ENCODE results near the gene TMPRSS11A. TPM values are rescaled to one million over a fixed set of nuclear protein-coding genes. Genes with fewer than 3 reads are reported as not detected.

The TMPRSS11A gene
- total and polyA plus RNA-seq, 2 of the 8 experiments (the other 6 are each of a cell fraction or from before 2014, with no cell fraction given): not detected

- no peak overlapping the region for H2AK5ac ChIP-seq (ENCODE audit: low read depth, low read length)
- H3K27ac ChIP-seq (ENCODE audit: low read depth, low read length): no peak overlapping the region
- no peak overlapping the region for H2BK12ac ChIP-seq (ENCODE audit: low read depth, low read length)
- no peak overlapping the region for H2BK20ac ChIP-seq (ENCODE audit: low read length)
- H3K14ac ChIP-seq (ENCODE audit: insufficient read length): no peak overlapping the region
- no peaks in the 10 kb centered on the region for H3K36me3 ChIP-seq (ENCODE audit: control insufficient read depth in 2 of 4, insufficient read depth in 4 of 4, low read length in 3 of 4)
- H3K18ac ChIP-seq (ENCODE audit: extremely low read depth, low read length): no peak overlapping the region
- H3K4ac ChIP-seq (replicated peaks; ENCODE audit: insufficient read length, low read depth, low read length): no peak overlapping the region
- no peaks in the 10 kb centered on the region for H3K4me1 ChIP-seq (replicated peaks in 1 of 4; ENCODE audit: control insufficient read depth in 3 of 4, insufficient read depth in 4 of 4, low read length in 3 of 4)
- no peak for FAIRE-seq
- no peak overlapping the region for H2BK15ac ChIP-seq (ENCODE audit: low read length)
- H3K27me3 ChIP-seq (replicated peaks in 1 of 4; ENCODE audit: control insufficient read depth in 3 of 4, extremely low read depth in 1 of 4, insufficient read depth in 3 of 4, low read length in 3 of 4): no peaks in the 10 kb centered on the region
- no peak overlapping the region for H2BK120ac ChIP-seq (replicated peaks; ENCODE audit: low read depth, low read length)
- H2AFZ ChIP-seq (ENCODE audit: low read length): no peak overlapping the region
- H3K9me3 ChIP-seq (ENCODE audit: insufficient read depth in 2 of 2, low read depth in 1 of 2, low read length in 1 of 2): no peaks in the 10 kb centered on the region
- H4K20me1 ChIP-seq (replicated peaks in 1 of 2; ENCODE audit: control insufficient read depth in 1 of 2, insufficient read depth in 2 of 2, low read length in 2 of 2): no peaks in the 10 kb centered on the region
- DNase-seq (ENCODE audit: low read depth in 1 of 2, low spot score in 2 of 2): no peak
- no peak overlapping the region for H3K4me3 ChIP-seq (ENCODE audit: extremely low read depth in 1 of 4, insufficient read depth in 2 of 4, low read depth in 3 of 4, low read length in 4 of 4)
- no peaks in the 10 kb centered on the region for H3K23me2 ChIP-seq (ENCODE audit: low read depth, low read length)
- no peak overlapping the region for H4K5ac ChIP-seq (ENCODE audit: insufficient read length, low read depth, low read length)
- TF ChIP-seq CHD2 (IDR thresholded peaks at IDR 0.05; ENCODE audit: low read length) (no peak), GABPA (IDR thresholded peaks at IDR 0.05; ENCODE audit: borderline replicate concordance, insufficient read depth, low read length) (no peak), BRCA1 (IDR thresholded peaks at IDR 0.05; ENCODE audit: low read depth, low read length) (no peak), KDM5A (IDR thresholded peaks at IDR 0.05; ENCODE audit: low read length) (no peak)
- TF ChIP-seq, protein P1, sequence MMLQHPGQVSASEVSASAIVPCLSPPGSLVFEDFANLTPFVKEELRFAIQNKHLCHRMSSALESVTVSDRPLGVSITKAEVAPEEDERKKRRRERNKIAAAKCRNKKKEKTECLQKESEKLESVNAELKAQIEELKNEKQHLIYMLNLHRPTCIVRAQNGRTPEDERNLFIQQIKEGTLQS (IDR thresholded peaks at IDR 0.05; ENCODE audit: insufficient read depth, low read depth, low read length): no peak
- no peak overlapping the region for H3K56ac ChIP-seq (replicated peaks; ENCODE audit: insufficient read length, low read depth, low read length)
- H3K4me2 ChIP-seq (ENCODE audit: insufficient read depth in 1 of 2, low read depth in 2 of 2, low read length in 2 of 2): no peak overlapping the region
- ChIA-PET CTCF (ENCODE audit: partially characterized antibody) (interaction anchor here (0.6 to 5.6 kb wide), 9 partner anchors 9 to 504 kb away, joined by 3 to 41 read pairs (median 3); no protein-coding TSS in a partner anchor), POLR2A (ENCODE audit: partially characterized antibody) (no interaction called here)
- no peaks in the 10 kb centered on the region for H3K79me1 ChIP-seq (ENCODE audit: low read depth, low read length)
- no peak overlapping the region for H3K23ac ChIP-seq (ENCODE audit: insufficient read length)
- no peak overlapping the region for H2BK5ac ChIP-seq (ENCODE audit: low read depth, low read length)
- no peak overlapping the region for H4K8ac ChIP-seq (ENCODE audit: extremely low read depth, insufficient read depth, low read length)
- WGBS, 2 experiments (ENCODE audit: extremely low coverage in 1 of 2, insufficient coverage in 1 of 2, insufficient read length in 1 of 2, insufficient replicate concordance in 2 of 2, low coverage in 1 of 2, low lambda C conversion rate in 2 of 2, missing lambda C conversion rate in 1 of 2): 87% methylated on average over 5 of the region's 5 CpGs; no CpG with 5 or more reads in 1 of the 2 experiments
- no peak overlapping the region for H3K9ac ChIP-seq (replicated peaks in 1 of 4; ENCODE audit: extremely low read depth in 1 of 4, low read depth in 3 of 4, low read length in 3 of 4)
- H3K79me2 ChIP-seq (ENCODE audit: control insufficient read depth in 1 of 2, insufficient read depth in 2 of 2, low read length in 2 of 2): no peaks in the 10 kb centered on the region
- H4K91ac ChIP-seq (replicated peaks; ENCODE audit: insufficient read length, low read length): no peak overlapping the region
Measured at GRCh38 chr4:67988991-67989390, 25.7 kb upstream of the TMPRSS11A start.

Measured in H1 (cell line).